Embryonic facial prominence (tissue), 1 donor: ENCODE data around the gene MTSS2.

Experiments used
- DNase-seq: peaks from one replicate; pipeline ENCODE4 v3.0.0-alpha.2; 2016; ENCODE audit errors: extremely low spot score

MTSS2 gene

GRCh38 chr16:70700101-70701020 lies 14.5 kb upstream of the MTSS2 start:
- no peak for DNase-seq

- DNase-seq: no peak
These were observed 13.8 kb upstream of the MTSS2 start for GRCh38 chr16:70699696-70700095.

- no peak for DNase-seq
These were observed 13.0 kb upstream of the MTSS2 start for GRCh38 chr16:70698901-70699300.

GRCh38 chr16:70697594-70698170 lies 11.8 kb upstream of the MTSS2 start:
- no peak for DNase-seq

- no peak for DNase-seq
These were observed 11.2 kb upstream of the MTSS2 start for GRCh38 chr16:70696952-70697593.

- DNase-seq: no peak
These were observed 10.5 kb upstream of the MTSS2 start for GRCh38 chr16:70696355-70696754.

GRCh38 chr16:70695331-70696070 lies 9.6 kb upstream of the MTSS2 start:
- no peak for DNase-seq

- DNase-seq: no peak
These were observed 9.0 kb upstream of the MTSS2 start for GRCh38 chr16:70694868-70695218.

- no peak for DNase-seq
These were observed 8.4 kb upstream of the MTSS2 start for GRCh38 chr16:70694088-70694867.

GRCh38 chr16:70692873-70693671 lies 7.2 kb upstream of the MTSS2 start:
- DNase-seq: no peak

GRCh38 chr16:70692130-70692872 lies 6.4 kb upstream of the MTSS2 start:
- DNase-seq: no peak

GRCh38 chr16:70691223-70692129 lies 5.6 kb upstream of the MTSS2 start:
- DNase-seq: peak; percentile 91

GRCh38 chr16:70689970-70690891 lies 4.4 kb upstream of the MTSS2 start:
- no peak for DNase-seq

GRCh38 chr16:70689035-70689969 lies 3.4 kb upstream of the MTSS2 start:
- DNase-seq: no peak

GRCh38 chr16:70688246-70688742 lies 2.4 kb upstream of the MTSS2 start:
- no peak for DNase-seq

GRCh38 chr16:70687671-70688245 lies 1.9 kb upstream of the MTSS2 start:
- DNase-seq: no peak
